Stimulated activated CD4-positive, alpha-beta T cell treated with anti-CD3 and anti-CD28 coated beads, Interleukin-2, amount 100 ng/mL, for 48 hours (primary cell): ENCODE measurements around the gene SIRPG.
"Not testable (repeated sequence)": the region's sequence is repeated elsewhere in the genome, so short reads cannot be mapped to it uniquely, and the experiment has no call there.

Experiments
- DNase-seq, 2 donors: peaks; one replicate each; pipeline ENCODE4 v3.0.0-alpha.2; 2020

The SIRPG gene

DNA sequence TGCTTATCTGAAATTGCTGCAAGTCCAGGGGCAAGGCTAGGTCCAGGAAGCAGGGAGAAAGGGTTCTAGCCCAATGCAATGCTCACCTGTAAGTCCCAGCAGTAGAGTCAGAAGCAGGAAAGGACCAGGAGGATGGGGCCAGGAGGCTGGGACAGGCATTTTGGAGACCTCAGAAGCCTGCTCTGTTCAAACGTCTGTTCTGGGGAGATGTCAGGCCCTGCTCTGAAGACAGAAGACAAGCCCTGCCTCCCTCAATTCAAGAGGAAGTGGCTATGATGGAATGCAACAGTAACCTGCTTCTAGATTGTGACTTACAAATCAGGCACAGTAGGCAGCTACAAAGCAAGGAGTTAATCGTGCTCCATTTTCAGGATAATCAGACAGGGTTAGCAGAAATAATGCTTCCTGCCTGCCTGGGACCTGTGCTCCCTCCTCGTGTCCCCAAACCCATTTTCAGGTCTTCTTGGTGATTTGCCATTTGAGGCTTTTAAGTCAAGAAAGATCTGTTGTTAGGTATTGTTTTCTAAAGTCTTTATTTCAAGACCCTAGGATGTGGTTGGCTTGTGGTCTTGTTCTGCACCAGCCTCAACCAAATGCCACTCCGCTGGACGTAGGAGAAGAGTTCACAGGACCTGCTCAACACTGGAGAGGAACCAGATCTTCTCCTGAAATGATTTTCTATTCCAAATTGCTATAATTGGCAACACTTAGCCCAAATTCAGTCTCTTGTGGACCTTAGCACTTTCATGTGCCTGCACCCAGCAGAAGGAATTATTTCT is at the start of gene SIRPG:
Gene SIRPG, minus strand, starts transcription at position 224 of the 779 bp plus-strand sequence. Its CDS starts 65 bp downstream, at position 159.
- DNase-seq = no peak

DNA sequence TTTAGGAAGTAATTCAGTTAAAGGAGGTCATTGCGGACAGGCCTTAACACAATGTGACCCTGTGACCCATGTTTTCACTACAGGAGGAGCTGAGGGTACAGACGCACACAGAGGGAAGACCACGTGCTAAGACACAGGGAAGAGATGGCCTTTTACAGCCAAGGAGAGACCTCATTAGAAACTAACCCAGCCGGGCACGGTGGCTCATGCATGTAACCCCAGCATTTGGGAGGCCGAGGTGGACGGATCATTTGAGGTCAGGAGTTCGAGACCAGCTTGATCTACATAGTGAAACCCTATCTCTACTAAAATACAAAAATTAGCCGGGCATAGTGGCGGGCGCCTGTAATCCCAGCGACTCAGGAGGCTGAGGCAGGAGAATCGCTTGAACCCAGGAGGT is 49.3 kb upstream of the SIRPG start:
- DNase-seq = not testable (repeated sequence)

DNA sequence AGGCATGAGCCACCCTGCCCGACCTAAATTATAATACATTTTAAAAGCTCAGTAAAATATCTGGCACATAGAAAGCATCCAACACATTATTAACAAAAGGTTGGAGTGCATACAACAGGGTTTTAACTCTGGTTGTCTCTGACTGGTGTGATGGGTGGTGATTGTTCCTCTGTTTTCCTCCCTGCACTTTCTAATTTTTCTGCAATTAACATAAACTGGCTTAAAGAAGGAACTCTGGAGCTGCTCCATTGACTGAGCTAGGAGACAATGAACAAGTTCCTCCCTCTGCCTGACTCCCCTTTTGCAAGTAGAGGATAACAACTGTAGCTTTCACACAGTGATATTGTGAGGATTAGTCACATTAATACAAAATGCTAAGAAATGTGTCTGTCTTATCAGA is 48.5 kb upstream of the SIRPG start:
- DNase-seq = no peak

DNA sequence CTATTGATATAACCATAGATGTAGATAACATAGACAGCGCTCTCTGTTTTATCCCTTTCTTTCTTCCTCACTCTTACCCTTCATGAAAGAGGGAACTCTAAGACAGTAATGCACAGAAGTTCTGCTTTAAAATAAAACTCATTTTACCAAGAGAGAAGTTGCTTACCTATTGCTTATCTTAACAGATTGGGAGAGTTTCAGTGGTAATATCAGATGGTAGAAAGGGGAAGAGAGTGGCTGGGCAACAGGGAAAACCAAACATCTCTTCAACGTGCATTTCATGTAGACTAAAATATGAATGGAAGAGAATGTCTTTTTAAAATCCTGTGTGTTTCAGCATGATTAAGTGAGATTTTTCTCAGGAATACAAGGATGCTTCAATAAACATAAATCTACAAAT is 45.3 kb upstream of the SIRPG start:
- DNase-seq = no peak

DNA sequence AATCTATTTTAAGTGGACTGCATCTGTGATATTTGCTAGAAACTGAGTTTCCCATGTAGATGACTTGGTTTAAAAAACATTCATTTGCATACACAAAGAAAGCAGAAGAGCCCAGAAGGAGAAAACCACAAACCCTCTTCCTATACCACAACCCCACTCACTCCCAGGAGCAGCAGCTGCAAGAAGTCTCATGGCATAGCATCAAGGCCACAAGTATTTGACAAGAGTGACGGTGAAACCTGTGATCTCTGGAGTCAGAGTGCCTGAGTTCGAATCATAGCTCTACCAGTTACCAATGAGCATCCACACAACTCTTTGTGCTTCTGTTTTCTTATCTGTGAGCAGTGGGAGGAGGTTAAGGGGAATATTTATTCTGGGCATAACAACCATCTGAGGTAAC is 44.7 kb upstream of the SIRPG start:
- no peak for DNase-seq

DNA sequence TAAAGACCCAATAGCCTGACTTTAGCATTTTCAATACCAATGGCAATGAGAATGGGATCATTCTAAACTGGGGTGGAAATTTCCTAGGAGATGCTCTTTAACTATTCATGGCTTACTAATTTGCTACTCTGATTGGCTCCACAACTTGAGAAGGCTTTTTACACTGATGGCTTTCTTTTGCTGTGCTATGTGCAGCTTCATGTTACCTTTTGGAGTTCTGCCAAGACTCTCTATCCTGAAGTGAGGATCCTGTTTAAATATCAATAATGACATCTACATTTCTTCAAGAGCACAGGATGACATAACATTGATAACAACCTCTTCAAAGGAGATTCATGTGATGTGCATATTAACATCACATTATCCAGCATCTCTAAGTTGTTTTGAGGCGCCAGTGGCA is 43.4 kb upstream of the SIRPG start:
- no peak for DNase-seq

DNA sequence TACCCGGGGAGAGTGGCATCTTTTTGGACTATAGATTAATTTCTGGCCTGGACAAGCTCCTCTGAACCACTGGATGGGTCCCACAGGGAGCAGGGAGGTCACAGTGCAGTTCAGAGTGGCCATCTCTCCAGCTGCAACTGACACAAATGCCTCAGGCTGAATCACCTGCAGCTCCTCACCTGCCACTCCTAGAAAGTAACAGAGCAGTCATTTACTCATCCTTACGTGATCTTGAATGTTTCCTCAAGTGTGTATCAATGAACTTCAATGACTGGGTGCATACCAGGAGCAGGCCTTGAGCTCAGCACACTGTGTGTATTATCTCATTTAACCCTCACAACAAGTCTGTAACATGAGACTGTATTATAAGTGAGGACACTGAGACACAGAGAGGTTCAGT is 40.0 kb upstream of the SIRPG start:
- DNase-seq = no peak

DNA sequence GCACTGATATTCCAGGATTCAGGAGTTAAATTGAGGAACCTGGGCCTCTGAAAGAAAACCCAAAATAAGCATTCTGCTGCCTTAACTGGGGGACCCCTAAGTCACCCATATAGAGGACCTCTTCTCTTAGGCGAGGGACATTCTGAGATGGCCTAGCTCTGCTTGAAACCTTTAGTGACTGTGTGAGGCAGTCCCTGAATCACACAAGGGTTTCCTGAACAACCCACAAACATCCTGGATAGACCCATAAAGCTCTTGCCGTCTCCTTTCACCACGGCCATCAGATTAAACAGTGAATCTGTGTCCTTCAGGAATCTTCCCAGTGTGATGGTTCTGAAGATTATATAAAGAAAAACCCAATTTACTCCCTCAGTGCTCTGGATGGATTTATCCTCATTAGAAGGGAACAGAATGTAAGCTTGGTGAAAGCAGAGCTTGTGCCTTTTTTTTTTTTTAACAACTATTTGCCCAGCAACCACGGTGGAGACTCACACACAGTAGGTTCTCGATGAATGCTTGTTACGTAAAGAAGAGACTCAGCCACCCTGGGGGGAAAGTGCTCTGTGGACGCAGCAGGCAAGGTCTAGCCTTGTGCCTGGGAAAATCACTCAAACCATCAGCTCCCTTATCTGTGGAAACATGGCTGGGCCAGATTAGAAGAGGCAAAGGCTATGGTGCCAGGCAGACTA is 39.1 kb upstream of the SIRPG start:
- no peak for DNase-seq

DNA sequence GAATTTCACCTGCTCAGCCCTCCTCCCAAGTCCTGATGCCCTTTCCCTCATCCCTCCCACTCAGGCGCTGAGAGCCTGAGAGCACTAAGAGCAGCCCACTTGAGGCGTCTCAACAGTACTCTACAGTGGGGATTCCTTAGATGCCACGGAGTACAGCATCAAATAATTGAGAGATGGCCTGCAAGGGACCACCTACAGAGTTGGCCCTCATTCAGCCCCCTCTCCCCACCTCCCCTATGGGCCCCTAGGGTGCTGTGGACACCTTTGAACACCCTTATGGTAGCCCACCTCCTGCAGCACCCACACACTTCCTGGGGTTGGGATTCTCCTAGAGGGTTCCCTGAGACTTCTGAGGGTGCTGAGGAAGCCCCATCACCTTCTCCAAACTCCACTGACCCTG is 37.1 kb upstream of the SIRPG start:
- no peak for DNase-seq

DNA sequence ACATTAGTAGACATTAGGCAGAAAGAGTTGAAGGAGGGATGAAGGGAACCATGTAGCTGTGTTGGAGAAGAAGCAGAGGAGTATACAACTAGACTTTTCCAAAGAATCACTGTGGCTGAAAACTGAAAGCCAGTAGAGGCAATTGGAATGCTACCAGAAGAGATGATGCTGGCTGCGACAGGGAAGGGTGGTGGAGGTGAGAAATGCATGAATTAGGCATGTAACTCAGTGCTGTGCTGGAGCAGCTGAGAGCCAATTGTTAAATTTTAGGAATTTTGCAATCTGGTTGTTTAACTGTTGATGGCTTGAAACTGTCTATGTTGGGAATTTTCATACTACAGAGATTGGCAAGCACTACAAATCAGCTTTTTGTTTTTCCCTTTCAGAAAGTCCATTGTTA is 35.8 kb upstream of the SIRPG start:
- no peak for DNase-seq

DNA sequence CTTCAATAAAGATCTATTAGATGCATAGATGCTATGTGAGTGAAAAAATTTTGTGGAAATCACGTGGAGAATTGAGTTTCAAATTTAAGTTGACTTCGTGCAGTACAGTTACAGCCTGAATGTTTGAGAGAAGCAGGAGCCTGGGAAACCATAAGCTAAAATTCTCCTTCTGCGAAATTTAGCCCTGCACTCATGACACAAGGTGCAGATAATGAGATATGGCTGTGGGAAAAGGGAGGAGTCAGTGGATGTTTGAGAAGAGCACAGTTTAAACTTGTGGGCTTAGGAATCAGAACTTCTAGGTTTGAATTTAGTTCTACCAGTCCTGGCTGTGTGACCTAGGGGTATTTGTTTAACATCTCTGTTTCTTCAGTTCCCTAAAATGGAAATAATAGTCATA is 32.1 kb upstream of the SIRPG start:
- no peak for DNase-seq

DNA sequence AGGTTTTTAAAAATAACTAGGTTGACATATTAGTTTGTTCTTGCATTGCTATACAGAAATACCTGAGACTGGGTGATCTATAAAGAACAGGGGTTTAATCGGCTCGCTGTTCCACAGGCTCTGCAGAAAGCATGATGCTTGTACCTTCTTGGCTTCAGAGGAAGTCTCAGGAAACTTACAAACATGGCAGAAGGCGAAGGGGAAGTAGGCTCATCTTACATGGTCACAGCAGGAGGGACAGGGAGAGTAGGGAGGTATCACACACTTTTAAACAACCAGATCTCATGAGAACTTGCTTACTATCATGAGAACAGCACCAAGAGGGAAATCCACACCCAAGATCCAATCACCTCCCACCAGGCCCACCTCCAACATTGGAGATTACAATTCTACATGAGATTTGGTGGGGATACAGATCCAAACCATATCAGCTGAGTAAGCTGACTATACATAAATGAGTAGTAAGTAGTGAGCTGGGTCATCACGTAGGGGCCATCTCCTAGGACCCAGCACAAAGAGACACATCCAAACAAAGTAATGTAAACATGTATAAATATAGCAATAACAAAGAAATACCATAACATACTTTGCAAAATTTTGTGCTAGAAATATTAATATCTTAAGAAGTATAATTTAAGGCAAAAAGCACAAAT is 31.4 kb upstream of the SIRPG start:
- DNase-seq = no peak

DNA sequence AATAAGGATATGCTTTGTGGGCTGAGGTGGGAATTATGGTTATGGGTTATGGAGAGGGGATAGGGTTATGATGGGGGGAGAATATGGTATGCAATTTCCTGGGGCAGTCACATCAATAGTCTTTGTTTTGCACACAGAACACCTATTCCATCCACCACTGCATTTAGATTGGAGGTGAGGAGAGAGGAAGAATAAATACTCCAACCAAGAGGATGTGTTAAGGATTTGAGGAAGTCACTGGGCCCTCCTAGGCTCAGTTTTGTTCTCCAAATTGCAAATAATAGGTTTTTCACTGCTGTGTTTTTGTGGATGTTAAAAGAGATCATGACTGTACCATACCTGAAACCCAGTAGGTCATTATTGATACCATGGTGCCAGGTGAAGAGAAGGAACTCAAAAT is 29.5 kb upstream of the SIRPG start:
- DNase-seq = no peak

DNA sequence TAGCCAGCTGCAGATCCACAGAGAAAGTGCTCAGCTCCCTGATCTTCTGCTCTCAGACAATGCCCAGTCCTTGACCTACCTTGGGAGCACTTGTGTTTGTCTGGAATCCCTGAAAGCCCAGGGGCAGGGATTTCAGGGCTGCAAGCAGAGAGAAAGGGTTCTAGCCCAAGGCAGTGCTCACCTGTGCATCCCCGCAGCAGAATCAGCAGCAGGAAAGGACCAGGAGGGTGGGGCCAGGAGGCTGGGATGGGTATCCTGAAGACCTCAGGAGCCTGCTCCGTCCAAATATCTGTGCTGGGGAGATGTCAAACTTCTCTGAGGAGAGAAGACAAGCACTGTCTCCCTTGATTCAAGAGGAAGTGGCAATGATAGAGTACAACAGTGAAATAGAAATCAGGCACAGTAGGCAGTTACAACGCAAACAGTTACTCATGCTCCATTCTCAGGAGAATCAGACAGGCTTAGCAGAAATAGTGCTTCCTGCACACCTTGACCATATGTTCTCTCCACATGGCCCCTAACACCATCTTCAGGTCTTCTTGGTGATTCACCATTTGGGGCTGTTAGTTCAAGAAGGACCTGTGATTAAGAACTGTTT is 28.7 kb upstream of the SIRPG start:
- no peak for DNase-seq

DNA sequence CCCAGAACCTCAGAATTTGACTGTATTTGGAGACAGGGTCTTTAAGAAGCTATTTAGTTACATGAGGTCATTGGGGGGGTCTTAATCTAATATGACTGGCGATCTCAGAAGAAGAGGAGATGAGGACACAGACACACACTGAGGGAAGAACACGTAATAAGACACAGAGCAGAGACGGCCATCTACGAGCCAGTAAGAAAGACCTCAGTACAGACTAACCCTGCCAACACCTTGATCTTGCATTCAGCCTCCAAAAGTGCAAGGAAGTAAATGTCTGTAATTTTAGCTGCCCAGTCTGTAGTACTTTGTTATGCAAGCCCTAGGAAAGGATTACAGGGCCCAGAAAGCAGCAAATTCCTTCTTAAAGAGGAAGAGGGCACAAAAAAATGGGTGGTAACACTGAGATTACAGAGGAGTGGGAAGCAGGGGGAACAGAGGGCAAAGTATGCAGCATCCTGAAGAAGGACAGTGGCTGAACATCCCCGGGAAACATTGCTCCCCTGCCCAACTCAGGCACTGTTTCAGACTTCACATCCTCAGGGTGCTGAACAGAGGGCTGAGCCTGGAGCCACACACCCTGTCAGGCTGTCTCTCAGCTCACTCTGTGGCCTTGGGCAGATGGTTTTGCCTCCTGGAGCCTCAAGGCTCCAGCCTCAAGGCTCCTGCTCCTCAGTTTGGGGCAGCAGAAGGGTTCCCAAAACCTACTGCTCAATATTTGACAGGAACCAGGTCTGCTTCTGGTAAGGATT is 27.9 kb upstream of the SIRPG start:
- no peak for DNase-seq

DNA sequence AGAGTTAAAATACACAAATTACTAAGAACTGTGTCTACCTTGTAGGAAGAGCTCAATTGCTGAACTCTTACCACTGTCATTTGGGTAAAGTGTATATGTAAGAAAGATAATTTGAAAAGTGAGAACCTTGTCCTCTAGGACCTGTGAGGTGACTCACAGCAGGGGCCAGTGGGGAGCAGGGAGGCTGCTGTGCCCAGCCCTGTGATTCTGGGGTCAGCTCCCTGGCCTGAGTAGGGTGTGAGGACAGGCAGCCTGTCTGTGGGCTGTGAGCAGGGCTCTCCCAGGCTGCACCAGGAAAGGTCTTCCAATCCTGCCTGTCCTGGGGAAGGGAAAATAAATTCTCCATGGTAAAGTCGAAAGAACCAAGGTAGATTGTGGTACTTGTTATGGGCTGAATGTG is 27.3 kb upstream of the SIRPG start:
- no peak for DNase-seq

DNA sequence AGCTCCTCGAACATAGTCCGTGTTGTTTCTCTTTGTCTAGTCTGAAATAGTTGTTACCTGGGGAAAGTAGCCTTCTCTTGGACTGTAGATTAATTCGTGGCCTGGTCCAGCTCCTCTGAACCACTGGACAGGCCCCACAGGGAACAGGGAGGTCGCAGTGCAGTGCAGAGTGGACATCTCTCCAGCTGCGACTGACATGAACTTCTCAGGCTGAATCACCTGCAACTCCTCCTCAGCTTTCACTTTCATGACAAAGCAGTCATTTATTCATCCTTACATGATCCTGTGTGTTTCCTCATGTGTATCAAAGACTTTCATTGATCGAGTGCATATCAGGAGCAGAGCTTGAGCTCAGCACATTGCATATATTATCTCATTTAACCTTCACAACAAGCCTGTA is 19.1 kb upstream of the SIRPG start:
- no peak for DNase-seq

DNA sequence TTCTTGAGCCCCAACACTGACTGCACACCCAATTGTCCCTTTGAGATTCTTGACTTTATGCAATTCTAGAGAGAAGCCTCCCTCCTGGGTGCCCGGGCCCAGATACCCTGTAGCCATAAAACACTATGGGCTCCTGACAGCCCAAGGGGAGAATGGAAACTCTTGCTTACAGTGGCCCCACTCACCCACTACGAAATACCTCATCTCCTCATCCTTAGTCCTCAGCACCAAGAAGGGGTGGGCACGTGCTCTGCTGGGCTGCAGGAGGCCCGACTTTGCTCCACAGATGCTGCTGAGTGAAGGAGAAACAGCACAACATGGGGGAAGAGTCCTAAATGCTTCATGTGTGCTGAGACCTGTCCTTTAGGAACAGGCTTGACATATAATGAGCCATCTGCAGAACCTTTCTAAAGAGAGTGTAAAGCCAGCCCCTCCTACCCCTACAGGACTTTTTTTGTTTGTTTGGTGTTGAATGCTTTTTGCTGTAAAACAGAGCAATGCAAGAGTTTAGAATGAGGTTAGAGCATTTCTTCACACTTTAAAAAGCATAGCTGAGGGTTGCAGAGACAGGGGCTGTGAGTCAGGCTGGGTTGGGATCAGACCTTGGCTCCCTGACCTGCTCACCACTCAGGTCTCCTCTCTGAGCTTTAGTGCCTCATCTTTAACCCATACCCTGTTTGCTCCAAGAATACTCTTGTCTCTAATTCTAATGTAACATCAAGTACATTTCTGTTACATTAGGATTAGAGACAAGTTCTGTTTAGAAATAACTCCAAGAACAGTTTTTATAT is 17.6 kb upstream of the SIRPG start:
- DNase-seq = no peak

DNA sequence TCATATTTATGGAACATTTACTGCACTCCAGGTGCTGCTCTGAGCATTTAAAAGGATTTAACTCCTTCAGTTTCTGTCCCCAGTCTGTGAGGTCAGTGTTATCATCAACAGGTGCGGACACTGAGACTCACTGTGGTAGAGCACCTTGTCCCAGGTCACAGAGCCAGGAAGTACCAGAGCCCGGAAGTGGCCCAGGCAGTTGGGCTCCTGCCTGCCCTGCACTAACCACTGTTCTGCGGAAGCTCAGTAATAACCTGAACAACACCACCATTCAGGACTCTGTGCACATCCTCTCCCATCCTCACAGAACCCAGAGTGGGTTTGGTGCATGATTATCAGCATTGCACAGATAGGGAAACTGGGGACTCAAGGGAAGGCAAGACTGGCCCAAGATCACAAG is 16.8 kb upstream of the SIRPG start:
- DNase-seq = no peak

DNA sequence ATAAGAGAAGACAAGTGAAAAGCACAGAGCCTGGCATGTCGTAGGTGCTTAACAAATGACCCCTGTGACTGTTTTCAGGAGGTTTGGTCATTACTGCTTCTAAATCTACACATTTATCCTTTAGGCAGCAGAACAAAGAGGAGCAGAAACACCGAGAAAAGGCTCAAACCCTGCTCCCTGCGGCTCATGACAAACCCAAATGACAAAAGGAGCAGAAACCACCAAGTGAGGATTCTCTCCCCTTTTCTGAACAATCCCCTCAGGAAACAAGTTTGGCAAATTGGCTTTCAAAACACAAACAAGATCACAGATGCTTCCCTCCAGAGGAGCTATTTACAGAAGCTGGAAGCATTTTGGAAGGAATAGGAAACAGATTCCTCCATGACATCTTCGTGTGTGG is 15.8 kb upstream of the SIRPG start:
- DNase-seq = no peak

DNA sequence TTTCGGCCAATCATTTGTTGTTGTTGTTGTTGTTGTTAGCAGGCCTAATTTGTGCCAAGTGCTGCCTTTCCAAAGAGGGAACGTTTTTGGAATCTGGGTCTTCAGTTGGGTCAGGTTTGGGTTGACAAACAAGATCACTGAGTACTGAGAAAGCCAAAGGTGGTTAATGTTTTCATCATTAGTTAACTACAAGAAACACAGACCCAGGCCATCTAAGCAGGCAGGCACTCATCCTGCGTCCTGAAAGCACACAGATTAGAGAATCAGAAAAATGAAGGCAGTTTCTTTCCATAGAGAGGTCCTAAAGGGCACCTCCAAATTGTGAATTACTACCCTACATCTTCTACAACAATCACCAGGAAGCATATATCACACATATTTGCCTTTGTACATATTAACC is 15.1 kb upstream of the SIRPG start:
- DNase-seq = no peak
